HL-60/S4 (cell line): ENCODE measurements around the gene ZNG1F.
"Not testable (repeated sequence)": the region's sequence is repeated elsewhere in the genome, so short reads cannot be mapped to it uniquely, and the experiment has no call there.

Source experiments
- in situ Hi-C: fragments of 300-500 bp; cut with MboI; formaldehyde crosslinking; loops from 2 replicates; pipeline ENCODE4 v1.14.3; 2022; ENCODE audit warnings: low sequenced_read_pairs

Gene ZNG1F

DNA sequence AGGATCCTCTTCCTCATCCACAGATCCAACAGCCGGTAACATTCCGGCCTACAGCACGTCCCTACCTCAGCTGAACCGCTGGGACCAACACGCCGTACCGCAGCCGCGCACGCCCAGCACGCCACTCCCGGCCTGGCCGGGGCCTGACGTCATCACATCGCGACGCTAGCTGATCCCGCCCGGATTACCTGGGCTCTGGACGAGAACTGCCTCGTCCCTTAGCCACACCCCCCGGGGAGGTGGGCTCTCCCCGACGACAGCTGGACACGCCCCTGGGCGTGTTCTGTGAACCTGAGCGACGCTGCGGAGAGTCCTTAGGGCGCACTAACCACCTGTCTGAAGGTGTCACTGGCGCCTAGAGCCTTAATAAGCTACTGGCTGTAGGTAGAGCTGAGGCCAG, at the start of gene ZNG1F:
TSS of gene ZNG1F (minus strand) at position 101 of the 400 bp plus-strand sequence. CDS start at position 42, 59 bp downstream.
- in situ Hi-C loops, result not testable (repeated sequence)

DNA sequence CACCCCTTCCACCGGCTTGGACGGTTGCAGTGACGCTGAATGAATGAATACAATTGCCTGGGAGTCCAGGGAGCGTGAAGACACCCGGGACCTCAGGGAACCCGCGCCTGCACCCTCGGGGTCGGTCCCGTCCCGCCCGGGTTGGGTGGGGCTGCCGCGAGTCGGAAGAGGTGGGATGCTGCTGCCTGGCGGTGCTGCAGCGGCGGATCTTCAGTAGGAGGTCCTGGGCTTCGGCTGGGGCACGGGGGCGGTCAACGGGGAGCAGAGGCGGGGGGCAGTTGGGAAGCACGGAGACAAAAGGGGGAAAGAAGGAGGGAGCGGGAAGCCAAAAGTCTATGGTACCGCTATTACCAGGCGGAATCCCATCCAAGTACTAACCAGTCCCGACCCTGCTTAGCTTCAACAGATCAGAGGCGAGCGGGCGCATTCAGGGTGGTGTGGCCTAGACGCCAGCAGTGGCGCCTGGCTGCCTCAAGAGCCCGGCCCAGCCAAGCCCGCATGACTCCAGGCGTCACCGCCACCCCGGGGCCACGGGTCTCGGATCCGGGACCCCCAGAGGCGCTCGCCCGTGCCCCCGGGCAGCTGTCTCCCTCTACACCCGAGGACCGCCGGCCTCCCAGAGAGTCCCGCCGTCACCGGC, 48.1 kb upstream of the ZNG1F start:
- in situ Hi-C loops, result not testable (repeated sequence)

DNA sequence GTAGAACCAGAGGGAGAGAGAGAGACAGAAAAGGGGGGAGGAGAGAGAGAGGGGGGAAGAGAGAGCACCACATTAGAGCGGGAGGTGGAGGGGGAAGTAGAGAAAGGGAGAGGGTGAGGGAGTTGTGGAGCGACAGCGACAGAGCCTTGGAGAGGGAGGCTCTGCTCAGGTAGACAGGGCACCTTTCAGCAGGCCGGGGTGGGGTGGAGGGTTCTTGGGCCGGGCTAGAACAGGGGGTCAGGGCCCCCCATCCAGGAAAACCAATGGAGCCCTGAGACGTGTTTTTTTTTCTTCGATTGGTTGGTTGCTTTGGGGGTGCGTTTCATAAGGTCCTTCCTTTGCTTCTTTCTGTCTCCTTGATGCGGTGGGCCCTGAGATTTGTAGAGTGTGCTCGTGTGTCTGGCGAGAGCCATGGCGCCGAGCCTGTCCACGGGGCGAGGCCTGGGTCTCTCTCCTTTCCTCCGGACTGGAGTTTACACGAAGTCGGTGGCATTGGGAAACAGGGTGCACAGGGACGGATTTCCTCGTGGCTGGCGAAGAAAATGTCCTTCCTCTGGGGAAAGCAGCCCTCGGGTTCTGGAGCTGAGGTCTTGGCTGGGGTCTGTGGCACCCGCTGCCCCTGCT, 47.5 kb upstream of the ZNG1F start:
- in situ Hi-C loops, result not testable (repeated sequence)

DNA sequence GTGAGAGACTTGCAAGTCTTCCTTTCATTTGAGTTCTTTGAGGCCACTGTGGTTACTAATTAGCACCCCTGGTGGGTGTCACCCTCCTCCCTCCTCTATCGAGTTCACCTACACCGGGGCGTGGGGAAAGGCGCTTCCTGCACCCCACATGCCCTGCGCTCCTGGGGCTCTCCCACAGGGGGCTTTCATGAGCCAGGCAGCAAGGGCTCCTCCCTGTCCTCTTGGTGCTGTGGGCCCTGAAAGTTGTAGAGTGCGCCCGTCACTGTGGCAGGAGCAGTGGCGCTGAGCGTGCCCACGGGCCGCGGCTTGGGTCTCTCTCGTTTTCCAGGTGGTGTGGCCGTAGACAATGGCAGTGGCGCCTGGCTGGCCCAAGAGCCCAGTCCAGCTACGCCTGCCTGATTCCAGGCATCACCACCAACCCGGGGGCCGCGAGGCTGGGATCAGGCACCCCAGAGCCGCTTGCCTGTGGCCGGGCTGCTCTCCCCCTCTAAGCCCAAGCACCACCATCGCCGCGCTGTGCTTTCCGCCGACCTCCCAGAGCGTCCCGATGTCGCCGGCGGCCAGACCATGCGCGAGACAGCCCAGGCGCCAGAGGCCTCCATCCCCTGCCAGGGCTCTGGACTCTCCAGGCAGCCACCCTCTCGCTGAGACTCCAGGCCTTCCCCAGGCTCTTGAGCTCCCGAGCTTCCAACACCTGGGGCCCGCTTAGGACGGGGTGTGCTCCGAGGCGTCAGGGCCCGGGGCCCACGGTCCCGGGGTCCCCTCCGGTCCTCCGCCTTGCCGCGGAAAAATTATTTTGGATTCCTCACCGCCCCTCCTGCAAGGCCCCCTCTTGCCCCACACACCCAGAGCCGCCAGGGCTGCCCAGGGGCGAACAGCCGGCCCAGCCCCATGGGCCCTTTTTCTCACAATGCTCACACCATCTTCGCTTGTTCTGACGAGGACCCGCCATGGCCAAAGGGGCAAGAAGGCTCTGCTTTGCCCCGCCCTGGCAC, 46.0 kb upstream of the ZNG1F start:
- in situ Hi-C loops, result not testable (repeated sequence)

DNA sequence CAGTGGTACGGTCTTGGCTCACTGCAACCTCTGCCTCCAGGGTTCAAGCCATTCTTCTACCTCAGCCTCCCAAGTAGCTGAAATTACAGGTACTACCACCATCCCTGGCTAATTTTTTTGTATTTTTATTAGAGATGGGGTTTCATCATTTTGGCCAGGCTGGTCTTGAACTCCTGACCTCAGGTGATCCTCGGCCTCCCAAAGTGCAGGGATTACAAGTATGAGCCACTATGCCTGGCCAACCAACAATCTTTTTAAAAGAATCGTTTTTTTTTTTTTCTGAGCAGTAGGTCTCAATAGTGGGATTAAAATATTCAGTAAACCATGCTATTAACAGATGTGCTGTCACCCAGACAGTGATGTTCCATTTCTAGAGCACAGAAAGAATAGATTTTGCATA, 45.1 kb upstream of the ZNG1F start:
- in situ Hi-C loops, result not testable (repeated sequence)

DNA sequence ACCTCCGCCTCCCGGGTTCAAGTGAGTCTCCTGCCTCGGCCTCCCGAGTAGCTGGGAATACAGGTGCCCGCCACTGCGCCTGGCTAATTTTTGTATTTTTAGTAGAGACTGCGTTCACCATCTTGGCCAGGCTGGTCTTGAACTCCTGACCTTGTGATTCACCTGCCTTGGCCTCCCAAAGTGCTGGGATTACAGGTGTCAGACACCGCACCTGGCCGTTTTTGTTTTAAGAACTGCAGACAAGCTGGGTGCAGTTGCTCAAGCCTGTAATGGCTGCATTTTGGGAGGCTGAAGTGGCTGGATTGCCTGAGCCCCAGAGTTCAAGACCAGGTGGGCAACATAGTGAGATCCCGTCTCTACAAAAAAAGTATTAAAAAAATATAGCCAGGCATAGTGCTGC, 43.2 kb upstream of the ZNG1F start:
- in situ Hi-C loops, result not testable (repeated sequence)

DNA sequence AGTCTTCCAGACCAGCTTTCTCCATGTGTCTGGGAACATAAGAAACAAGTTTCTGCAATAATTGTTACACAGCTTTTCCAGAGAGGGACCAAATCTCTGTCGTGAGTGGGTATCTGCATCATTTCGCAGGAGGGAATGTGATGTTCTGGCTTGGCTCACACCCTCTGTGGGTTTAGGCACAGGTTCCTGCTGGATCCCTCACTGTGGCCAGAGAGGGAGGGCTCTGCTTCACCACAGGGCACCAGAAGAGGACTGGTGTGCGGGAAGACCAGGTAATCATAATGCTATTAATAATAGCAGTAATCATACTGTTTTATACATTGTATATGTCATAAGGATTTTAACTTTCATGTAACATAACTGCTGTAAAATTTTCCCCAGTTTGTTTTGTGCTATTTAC, 41.3 kb upstream of the ZNG1F start:
- in situ Hi-C loops, result not testable (repeated sequence)

DNA sequence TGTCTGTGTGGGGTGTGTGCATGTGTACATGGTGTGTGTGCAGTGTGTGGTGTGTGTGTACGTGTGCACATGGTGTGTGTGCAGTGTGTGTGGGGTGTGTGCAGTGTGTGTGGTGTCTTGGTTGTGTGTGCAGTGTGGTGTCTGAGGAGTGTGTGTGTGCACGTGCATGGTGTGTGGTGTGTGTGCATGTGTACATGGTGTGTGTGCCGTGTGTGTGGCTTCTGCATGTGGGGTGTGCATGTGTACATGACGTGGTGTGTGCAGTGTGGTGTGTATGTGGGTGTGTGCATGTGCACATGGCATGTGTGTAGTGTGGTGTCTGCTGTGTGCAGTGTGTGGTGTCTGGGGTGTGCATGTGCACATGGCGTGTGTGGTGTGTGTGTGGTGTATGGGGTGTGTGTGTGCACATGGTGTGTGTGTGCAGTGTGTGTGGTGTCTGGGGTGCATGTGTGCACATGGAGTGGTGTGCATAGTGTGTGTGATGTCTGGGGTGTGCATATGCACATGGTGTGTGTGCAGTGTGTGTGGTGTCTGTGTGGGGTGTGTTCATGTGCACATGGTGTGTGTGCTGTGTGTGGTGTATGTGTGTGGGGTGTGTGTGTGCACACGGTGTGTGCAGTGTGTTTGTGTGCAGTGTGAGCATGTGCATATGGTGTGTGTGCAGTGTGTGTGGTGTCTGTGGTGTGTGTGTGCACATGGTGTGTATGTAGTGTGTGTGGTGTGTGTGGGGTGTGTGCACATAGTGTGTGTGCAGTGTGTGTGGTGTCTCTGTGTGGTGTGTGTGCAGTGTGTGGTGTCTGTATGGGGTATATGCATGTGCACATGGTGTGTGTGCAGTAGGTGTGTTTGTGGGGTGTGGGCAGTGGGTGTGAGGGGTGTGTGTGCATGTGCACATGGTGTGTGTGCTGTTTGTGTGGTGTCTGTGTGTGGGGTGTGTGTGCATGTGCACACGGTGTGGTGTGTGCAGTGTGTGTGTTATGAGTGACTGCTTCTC, 40.6 kb upstream of the ZNG1F start:
- in situ Hi-C loops, result no loop called here

DNA sequence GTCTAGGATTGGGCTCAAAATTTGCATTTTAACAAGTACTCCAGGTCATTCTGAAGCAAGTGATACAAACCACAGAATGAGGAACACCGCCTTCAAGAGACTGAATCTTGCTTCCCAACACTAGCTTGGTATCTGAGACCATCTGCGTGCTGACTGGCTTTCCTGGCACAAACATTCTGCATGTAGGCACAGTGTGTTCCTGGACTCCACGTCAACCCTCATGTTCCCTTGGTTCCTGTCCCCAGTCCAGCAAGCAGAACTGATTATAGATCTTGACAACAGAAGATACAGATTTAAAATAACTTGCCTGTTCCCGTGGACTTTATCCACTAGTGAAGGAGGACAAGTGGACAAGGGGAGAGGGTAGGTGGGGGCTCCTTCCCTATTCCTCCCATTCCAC, 30.7 kb upstream of the ZNG1F start:
- in situ Hi-C loops, result not testable (repeated sequence)

DNA sequence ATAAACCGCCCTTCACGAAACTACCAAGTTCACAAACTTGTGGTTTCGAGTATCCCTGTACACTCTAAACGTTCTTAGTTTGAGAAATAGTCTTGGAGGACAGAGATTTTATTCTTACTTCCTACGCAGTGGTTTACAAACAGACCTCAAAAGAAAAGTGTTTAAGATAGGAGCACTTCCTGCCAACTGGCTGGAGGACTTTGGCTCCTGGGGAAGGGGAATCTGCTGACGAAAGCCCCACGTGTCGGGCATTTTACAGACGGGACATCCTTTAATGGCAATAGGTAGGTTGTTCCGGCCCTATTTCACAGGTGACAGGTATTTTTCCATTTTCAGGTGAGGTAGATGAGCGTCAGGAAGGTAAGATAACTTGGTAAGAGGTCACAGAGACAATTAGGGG, 678 bp downstream of the ZNG1F start:
- in situ Hi-C loops, result not testable (repeated sequence)

DNA sequence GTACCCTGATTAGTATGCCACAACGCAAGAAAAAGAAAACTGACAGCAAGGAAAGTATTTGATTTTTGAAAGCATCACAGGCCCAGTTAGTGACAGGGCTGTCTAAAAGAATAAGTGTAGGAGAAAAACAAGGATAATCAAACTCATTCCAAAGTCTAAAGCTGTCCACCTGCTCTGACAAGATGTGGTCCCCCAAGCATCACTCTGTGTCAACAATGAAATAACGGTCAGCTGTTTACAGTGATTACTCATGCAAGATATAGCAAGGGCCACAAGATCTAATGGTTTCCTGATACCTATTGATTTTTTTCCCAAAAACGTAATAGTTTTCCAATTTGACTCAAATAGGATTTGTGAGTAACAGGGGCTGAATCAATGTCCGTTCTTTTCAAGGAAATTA, 14.1 kb downstream of the ZNG1F start:
- in situ Hi-C loops, result not testable (repeated sequence)

DNA sequence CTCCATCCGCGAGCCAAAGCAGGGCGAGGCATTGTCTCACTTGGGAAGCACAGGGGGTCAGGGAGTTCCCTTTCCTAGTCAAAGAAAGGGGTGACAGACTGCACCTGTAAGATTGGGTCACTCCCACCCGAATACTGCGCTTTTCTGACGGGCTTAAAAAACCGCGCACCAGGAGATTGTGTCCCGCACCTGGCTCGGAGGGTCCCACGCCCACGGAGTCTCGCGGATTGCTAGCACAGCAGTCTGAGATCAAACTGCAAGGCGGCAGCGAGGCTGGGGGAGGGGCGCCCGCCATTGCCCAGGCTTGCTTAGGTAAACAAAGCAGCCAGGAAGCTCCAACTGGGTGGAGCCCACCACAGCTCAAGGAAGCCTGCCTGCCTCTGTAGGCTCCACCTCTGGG, 39.0 kb downstream of the ZNG1F start:
- in situ Hi-C loops, result not testable (repeated sequence)

DNA sequence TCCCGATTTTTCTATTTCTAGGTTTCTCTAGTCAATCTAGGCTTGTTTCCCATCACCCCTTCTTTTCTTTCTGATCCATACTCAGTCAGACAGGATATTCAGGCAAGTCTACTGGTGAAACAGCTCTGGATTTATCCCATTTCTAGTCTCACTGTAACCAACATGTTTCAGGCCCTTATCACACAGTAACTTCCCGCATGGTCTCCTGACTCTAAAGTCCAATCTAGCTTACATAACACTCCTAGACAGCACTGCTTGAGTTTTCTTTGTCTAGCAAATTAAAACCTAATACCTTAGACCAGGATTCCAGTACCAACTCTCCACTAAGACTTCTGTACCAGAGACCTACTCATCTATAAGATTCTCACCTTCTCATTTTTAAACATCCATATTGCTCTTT, 47.2 kb downstream of the ZNG1F start:
- in situ Hi-C loops, result not testable (repeated sequence)

DNA sequence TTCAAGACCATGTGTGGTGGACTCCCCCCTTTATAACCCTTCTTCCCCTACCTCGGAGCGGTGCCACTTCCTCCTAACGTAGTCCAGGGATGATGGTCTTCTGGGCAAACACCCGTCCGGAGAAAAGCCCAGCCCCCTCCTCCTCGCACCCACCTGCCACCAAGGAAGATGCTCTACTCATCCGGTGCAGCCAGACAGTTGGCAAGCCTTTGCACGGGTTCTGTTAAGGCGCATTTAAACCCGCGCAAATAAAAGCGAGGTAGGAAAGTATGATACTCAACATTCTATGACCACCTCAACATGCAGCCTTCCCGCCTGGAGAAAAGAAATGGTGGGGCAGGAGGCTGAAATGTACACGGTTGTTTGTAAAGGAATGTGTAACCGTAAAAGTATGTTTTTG, 60.5 kb downstream of the ZNG1F start, which contains the start of gene FOXD4L6:
TSS of gene FOXD4L6 (minus strand) at position 101 of the 400 bp plus-strand sequence. CDS start 298 bp downstream, outside the sequence.
- in situ Hi-C loops, result not testable (repeated sequence)

DNA sequence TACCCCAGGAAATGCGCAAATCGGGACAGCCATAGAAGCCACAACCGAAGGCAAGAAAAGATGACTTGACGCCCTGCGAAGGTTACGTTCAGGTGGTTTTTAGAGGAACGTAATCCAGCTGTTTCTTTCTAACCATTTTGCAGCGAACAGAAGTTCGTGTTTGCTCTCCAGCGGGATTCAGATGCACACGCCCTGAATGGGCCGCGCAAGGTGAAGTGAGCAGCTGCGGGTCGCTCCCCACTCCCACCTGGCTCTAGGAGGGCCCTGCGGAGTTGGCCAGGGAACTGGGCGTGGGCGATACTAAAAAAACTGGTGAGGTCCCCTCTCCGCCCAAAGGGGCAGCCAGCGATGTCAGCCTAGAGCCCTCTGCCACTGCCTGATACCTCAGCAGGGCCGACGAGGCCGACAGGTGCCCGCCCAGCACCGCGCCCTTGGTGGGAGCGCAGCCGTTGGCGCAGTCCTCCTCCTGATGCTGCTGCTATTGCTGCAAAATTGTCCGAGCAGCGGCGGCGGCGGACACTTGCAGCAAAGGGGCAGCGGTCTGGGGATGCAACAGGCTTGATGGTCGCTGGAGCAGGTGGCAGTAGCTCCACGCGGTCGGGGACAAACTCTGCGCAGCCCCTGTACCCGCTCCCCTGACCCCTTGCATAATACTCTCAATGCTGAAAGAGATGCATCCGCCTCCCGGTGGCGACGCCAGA, 62.2 kb downstream of the ZNG1F start:
- in situ Hi-C loops, result not testable (repeated sequence)

DNA sequence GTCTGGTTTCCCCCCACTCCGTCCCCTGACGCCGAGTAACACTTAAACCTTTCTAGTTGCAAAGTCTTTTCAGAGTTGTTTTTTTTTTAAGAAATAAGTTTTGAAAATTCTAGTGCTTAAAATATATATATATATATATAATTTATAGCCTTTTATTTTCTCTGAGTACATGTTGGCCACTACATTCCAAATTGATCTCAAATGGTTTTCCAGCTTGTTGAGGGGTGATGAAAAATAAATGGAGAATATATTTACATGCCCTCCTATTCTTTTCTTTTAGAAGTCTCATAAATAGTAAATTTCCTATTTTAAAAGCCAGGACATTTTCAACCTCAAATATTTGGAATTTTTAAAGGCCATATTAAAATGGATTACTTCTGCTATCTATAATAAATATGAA, 63.2 kb downstream of the ZNG1F start:
- in situ Hi-C loops, result not testable (repeated sequence)

DNA sequence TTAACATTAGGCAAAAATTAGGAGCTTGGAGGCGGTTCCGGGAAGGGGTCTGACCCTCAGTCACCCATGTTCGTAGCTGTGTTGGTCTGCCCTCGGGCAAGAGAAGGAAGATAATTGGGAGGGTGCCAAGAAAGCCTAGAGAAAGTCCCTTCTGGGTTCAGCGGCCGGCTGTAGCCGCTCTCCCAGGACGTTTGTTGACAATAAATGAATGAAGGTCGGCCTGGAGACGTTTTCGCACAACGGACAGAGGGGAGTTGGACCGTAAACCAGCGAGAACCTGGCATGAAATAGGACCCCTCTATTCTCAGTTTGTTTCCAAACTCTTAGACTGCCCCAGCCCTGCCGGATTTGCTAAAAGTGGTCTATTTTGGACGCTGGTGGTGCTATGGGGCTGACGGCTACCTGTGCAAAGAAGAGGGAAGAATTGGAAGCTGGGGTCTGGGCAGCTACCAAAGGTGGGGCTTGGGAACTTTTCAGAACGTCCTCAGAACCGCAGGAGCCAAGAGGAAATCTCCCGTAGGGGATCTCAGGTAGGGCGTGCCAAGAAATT, 63.9 kb downstream of the ZNG1F start:
- in situ Hi-C loops, result not testable (repeated sequence)

DNA sequence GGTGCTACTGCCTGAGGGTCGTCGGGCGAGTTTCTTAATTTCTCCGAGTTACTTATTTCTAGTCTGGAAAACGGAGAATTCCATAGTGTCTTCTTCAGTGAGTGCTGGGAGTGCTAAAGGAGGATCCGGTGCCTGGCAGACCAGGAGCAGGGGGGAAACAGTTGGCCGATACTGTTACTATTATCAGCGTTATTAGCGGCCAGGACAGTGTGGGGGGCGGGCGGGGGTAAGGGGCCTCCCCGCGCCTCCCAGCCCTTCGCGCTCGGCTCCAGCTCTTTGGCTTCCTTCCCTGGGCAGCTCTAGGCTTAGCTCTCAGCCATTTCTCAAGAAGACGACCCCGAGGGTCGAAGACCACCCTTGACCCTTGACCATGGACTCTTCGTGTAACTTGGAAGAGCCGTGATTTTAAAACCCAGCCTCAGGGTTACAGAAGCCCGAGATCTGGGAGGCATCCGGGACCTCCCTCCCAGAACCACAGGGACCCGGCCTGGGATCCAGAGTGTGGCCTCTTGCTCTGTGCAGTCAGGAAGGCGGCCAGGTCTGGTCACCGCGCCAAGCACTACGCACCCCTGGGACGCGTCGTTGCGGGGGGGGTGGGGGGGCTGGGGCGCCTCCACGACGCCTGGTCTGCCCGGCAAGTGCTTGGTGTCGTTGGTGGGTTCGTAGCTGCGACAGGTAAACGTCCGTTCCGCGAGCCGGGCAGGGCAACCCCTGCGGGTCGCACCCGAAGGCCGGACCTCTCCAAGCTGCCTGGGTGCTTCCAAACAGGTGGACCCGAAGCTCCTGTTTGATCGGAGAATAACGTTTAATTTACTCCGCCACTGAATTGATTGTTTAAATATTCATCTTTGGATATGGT, 64.6 kb downstream of the ZNG1F start:
- in situ Hi-C loops, result not testable (repeated sequence)
